AG08395 (cell line): ENCODE data around the gene RNF111.

Experiments
- DNase-seq: peaks from one replicate; pipeline ENCODE4 v3.0.0; 2012; ENCODE audit warnings: mixed read lengths, low spot score

RNF111 gene

DNA sequence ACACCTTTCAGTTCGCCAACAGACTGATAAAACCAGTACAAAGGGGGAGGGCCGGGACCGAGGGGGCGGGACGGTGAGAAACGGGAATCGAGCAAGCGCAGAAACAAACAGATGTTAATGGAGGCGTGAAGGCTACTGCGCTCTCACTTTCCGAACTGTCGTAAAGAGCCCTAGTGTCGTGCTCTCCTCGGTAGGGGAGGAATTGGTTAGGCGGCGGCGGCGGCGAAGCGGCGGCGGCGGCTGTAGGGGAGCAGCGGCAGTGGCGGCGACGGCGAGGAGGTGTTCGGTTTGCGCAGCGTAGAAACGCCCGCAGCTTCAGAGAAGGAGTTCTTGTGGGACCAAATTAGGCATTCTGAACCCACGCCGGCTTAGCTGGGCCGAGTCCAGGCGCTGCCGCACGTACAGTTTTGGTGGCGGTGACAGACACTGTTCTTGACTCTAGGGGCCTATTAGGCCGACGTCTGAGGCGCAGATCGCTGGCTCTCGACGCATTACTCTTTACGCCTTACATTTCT is at the start of gene RNF111:
RNF111 (plus strand) TSS at position 173 of the 515 bp plus-strand sequence. CDS start 43,160 bp downstream, outside the sequence.
- peak; percentile 95 for DNase-seq

DNA sequence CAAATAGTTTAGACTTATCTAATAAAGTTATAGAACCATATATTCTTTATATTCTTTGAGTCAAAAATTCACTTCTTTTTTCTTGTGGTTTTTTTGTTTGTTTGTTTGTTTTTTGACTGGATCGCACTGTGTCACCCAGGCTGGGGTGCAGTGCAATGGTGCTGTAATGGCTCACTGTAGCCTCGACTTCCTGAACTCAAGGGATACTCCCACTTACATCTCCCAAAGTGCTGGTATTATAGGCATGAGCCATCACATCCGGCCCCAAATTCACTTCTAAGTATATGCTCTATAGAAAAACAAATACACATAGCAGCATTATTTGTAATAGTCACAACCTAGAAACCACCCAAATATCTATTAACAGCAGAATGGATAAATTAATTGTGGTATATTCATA is 40.3 kb upstream of the RNF111 start:
- DNase-seq = no peak

DNA sequence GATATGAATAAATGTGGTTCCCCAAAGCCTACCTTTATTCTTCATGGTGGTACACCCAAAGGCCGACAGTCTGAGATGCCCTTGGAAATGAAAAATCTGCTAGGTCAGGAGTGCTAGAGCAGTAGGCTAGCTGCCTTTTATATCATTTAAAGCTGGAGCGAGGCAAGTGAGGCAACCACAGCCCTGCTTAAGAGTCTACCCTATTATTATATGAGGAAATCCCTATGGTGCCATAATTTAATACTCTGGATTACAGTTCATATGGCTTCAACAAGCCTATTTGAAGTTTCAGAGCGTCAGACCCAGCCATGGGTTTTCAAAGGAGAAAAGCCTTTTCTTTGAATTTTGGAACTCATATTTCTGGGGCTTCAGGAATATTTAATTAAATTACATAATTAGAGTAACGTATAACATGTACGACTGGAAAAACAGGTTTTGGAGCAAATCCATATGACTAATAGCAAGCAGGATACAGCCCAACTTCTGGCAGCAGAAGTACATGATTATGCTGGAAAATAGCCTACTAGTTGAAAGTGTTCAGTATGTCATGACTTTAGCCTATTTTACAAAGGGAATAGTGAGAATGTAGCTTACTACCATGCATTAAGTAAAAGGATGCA is 36.0 kb upstream of the RNF111 start:
- DNase-seq = peak; percentile 72

- DNase-seq = no peak
Measured at GRCh38 chr15:58952751-58953150, 34.7 kb upstream of the RNF111 start.

- DNase-seq = peak; percentile 57
Measured at GRCh38 chr15:58957101-58957973, 30.1 kb upstream of the RNF111 start.

DNA sequence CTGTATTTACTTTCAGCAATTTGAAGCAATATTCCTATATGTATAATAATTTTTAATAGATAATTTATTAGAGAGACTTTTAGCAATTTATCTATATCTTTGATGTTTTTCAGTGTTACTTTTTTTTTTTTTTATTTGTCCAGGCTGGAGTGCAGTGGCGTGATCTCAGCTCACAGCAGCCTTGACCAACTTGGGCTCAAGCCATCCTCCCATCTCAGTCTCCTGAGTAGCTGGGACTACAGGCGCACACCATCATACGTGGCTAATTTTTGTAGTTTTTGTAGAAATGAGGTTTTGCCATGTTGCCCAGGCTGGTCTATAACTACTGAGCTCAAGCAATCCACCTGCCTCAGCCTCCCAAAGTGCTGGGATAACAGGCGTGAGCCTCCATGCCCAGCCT is 28.7 kb upstream of the RNF111 start:
- no peak for DNase-seq

DNA sequence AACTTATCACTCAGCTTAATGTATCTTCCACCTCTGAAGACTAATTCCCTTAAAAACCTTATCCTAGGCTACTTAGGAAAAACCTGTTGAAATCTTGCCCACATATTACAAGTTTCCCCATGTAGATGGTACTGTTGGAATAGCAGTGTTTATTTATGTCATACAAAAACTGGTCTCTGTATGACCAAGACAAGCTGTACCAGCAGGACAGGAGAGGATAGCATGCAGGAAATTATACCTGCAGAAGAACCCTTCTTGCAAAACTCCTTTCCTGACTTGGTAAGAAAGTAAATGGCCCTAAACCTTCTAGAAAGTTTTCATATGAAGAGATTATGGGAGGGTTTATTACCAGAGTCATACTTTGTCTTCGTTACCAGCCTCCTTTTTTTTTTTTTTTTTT is 25.3 kb upstream of the RNF111 start:
- DNase-seq = no peak

DNA sequence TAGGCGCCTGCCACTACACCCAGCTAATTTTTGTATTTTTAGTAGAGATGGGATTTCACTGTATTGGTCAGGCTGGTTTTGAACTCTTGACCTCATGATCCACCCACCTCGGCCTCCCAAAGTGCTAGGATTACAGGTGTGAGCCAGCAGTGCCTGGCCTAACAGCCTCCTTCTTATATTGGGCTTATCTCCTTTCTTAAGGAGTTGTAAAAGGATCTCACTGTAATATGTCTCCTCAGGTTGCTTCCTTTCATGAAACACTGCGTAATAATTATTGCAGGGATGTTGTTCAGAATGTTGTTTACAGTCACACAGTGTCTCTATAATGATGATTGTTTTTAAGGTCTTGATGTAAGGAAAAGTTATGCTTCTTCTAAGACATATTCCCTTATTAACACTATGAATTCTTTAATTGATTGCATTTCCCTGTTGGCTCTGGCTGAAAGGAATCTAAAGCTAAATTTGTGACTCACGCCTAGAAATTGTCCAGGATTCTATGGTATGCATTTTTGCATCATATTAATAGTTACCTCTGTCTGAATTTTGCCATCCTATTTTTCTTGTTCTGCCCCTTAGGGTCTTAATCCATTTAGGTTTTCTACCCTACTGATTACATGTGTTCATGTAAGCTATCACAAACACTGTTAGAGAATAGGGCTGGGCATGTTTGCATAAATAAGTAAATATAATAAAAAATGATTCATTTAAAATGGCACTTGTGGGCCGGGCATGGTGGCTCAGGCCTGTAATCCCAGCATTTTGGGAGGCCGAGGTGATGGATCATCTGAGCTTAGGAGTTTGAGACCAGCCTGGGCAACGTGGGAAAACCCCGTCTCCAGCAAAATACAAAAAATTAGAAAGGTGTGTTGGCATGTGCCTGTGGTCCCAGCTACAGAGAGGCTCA is 24.5 kb upstream of the RNF111 start:
- DNase-seq = no peak

DNA sequence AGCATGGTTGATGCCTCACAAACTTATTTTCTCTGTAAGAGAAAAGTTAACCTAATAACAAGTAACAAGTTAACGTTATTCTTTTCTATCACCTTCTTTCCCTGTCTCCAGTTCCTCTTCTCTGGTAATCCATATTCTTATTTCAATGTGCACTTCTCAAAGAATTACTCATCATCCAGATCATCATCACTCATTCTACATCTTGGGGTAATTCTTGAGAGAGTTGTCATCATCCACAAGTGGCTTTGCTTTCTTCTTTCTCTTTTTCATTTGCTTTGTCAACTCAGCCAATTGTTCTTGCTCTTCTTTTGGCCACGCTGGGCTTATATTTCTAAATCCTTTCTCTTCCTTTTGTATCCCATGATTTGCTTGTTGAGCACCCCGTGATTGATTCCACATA is 20.8 kb upstream of the RNF111 start:
- no peak for DNase-seq

DNA sequence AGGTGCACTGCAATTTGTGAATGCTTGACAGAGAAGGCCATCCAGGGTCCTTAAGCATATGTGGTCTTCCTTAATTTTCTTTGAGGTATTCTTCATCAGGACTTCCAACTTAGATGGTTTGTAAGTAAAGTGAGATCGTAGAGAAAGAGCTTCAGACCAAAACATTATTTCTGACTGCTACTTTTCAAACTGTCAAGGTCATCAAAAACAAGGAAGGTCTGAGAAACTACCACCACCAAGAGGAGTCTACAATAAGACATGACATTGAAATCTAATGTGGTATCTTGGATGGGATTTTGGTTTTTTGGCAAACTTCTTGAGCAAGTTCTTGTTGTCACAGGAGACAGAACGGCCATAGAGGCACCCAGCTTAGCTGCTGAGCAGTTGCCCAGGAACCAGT is 20.0 kb upstream of the RNF111 start:
- no peak for DNase-seq

GRCh38 chr15:58977887-58978286 is 9.6 kb upstream of the RNF111 start:
- DNase-seq = no peak

DNA sequence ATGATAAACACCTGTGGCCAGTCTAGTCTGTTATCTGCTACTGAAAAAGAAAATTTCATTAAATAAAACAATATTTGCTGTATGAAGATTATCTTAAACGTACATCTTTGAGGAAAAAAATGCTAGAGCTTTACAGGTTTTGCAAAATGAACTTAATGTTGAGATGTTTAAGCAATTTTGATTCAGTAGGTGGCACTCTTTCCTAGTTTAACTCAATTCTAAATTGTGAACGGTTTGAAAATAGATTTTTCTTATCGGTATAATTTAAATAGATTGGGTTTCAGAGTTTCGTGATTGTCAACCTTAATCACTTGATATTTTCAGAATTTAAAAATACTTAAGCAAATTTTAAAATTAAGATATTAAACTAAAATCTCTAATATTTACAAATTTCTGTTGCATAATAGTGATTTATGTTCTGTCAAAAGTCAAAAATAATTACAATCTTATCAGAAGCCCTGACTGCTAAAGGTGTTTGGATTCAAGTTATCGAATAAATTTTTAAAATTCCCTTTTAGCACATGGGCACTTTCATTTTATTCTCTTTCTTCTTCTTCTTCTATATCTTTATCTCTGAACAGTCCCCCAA is 7.0 kb upstream of the RNF111 start:
- peak; percentile 40 for DNase-seq

GRCh38 chr15:58981808-58982475 is 5.5 kb upstream of the RNF111 start:
- DNase-seq = no peak

DNA sequence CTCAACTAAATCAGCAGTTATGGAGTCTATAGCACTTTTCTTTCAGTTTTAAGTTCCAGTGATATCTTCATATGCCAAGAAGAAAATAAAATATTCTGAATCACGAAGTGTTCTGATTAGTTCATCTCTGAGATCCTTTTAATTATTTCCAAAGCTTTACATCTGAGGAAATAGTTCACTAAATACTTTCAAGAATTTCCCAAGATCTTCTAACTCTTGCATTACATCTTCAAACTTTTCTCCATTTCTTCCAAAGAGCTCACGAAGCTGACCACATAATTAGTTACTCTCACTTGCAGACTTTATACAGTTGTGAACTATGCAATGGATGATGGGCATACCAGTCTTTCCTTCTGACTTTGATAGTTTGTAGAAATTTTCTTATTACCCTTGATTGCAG is 4.2 kb upstream of the RNF111 start:
- DNase-seq = no peak

DNA sequence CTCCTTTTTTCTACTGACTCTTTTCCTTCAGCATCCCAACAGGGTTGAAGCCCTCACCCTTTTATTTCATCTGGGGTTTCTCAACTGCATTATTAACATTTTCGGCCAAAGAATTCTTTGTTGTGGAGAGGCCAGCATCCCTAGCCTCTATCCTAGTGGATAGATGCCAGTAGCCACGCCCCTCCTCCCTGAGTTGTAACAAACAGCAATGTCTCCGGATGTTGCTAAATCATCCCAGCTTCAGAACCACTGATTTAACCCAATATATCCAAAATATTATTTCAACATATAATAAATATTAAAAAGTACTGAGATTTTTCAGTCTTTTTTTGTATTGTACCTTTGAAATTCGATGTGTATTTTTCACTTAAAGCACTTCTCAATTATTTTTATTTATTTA is 2.0 kb upstream of the RNF111 start:
- peak; percentile 45 for DNase-seq

- no peak for DNase-seq
Measured at GRCh38 chr15:58987036-58987435, 427 bp upstream of the RNF111 start.

- peak; percentile 70 for DNase-seq
Measured at GRCh38 chr15:58988006-58988785, 733 bp downstream of the RNF111 start.

GRCh38 chr15:58992181-58992580 is 4.7 kb downstream of the RNF111 start:
- DNase-seq = no peak

DNA sequence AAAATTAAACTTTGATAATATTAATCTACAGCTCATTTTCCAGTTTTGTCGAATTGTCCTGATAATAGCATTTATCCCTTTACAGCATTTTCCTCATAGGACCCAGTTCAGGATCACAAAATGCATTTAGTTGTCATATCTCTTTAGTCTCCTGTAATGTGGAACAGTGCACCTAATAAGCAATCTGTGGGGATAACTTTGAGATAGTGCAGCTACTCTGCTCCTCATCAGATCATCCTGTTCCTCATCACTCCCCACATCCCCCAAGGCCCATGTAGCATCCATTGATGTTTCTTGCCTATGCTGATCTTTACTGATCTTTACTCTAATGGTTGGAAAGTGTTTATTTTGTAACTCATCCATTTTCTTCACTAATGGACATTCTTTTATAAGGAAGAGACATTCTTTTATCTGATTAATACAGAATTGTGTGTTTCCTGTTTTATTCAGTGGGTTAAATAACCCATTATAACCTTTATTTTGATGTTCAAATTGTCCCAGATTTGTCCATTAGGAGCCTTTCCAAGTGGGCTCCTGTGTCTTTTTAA is 7.5 kb downstream of the RNF111 start:
- no peak for DNase-seq

GRCh38 chr15:58999694-59000093 is 12.2 kb downstream of the RNF111 start:
- DNase-seq = no peak
